NCI-H2227 treated with DMSO at 0.1 percent for 48 hours (cell line): Measurements from ENCODE around the gene RABL2B.

Experiments used
- DNase-seq: peaks from one replicate; lab custom pipeline; 2025; lab: John Stamatoyannopoulos, UW

The RABL2B gene

DNA sequence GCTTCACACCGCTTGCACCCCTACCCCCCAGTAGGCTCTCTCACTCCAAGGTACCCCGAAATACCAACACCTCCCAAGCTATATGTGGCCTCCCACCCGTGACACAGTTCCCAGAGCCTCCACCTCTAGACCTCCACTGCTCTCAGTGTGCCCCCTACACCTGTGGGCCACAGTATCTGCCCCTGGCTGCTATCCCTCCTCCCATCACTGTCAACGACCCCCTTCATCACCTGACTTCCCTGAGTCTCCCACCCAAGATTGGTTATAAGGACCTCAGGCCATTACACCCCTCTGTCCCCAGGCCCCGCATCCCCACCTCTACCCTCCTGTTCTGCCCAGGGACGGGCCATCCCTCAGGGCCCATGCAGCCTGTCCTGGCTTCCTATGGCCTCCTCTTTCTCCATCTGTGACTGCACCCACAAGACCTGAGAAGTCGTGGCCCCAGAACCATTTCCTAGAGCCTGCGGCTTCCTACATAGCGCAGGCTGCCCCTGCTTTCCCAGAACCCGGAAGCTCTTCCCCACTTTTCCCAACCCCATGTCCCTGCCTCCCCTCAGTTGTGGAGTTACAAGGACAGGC is 44.7 kb downstream of the RABL2B start:
- DNase-seq, result no peak

DNA sequence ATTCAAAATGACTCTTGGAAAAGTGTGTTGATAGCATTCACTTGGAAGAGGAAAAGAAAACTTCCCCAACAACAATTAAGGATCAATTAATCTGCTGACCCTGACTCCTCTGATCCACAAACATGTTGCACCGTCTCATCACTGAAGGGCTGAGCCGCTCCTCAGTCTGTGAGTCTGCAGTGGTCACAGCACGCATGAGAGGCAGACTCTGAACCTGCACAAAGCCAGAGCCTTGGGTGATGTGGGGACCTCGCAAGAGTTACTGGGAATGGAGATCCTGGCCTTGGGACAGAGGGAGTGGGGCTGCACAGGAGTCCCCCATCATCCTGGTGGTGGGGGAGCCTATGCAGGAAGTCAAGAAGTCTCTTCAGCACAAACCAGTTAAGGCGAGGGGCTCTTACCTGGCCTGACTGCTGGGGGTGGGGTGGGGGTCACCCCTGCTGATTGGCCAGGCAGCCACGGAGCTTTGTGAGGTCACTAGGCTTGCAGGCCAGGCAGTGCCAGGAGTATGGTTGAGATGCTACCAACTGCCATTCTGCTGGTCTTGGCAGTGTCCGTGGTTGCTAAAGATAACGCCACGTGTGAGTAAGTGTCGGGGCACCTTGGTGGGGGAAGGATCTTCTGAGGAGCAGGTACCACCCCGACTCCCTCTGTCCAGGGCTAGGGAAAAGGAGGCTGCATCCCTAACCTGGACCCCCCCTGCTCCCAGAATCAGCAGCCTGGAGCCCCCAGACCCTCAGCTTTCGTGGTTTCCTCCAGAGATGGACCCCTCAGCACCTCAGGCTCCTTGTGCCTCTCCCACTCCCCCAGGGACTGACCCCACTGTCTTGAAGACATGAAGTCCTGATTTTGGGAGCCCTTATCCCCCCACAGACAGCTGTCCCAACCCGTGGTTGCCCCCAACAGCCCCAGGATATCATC is 45.4 kb downstream of the RABL2B start, which contains the start of gene ACR:
Gene ACR (plus strand): TSS at position 477 of the 921 bp plus-strand sequence. CDS start 32 bp downstream, at position 509.
- no peak for DNase-seq

- DNase-seq, result no peak
Observed at GRCh38 chr22:50735739-50736030, 47.8 kb downstream of the RABL2B start.

- DNase-seq, result no peak
Observed at GRCh38 chr22:50734986-50735738, 48.3 kb downstream of the RABL2B start.

DNA sequence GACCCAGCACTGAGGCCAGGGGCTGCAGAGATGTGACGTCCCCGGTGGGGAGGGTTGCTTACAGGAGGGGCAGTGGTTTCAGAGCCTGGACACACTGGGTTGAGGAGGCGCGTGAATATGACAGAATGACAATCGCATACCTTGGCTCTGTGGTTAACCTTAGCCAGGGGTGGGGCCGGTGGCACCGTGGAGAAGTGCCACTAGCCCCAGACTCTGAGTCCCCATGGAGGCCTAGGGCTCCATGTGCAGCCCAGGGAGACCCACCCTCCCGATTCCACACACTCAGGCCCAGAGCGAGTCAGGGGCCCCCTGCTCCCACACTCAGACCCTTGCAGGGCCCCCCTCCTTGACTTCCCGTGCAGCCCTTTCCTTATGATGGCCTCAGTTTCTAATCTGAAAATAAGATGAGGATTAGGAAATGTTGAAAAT is 49.1 kb downstream of the RABL2B start:
- DNase-seq, result no peak

GRCh38 chr22:50733521-50734342 is 49.7 kb downstream of the RABL2B start:
- DNase-seq, result peak; percentile 26

- DNase-seq, result no peak
Observed at GRCh38 chr22:50732681-50733080, 50.8 kb downstream of the RABL2B start.

DNA sequence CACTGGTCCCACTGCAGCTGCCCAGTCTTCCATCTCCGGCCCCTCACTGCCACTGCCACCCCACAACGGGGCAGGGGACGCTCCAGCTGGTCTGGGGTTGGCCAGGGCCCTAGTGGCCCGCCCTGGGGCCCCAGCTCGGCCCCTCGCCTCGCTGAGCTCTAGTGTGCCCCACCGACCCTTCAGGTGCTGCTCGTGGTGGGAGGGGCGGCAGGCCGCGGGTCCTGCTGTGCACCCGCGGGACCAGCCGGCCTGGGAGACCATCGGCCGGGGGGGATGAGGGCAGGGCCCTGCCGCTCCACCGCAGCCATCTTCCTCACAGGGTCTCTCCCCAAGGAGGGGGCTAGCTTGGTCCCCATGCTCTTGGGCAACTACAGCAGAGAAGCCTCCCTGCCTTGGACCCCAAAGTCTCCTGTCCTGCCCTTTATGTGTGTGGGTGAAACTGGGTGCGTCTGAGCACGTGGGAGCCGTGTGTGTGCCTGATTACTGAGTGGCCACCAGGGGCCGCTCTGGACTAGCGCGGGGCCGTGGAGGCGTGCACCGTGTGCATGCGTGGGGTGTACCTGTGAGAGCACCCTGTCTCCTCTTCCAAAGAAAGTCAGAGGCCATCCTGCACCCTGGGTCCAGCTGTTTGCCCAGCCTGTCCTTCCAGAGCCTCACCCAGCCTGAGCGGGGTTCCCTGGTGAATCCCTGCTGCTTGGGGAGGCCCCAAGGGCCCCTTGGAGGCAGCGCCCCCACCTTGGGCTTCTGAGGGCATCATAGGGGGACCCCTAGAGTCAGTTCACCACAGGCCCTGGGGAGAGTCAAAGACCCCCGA is 51.4 kb downstream of the RABL2B start:
- no peak for DNase-seq

DNA sequence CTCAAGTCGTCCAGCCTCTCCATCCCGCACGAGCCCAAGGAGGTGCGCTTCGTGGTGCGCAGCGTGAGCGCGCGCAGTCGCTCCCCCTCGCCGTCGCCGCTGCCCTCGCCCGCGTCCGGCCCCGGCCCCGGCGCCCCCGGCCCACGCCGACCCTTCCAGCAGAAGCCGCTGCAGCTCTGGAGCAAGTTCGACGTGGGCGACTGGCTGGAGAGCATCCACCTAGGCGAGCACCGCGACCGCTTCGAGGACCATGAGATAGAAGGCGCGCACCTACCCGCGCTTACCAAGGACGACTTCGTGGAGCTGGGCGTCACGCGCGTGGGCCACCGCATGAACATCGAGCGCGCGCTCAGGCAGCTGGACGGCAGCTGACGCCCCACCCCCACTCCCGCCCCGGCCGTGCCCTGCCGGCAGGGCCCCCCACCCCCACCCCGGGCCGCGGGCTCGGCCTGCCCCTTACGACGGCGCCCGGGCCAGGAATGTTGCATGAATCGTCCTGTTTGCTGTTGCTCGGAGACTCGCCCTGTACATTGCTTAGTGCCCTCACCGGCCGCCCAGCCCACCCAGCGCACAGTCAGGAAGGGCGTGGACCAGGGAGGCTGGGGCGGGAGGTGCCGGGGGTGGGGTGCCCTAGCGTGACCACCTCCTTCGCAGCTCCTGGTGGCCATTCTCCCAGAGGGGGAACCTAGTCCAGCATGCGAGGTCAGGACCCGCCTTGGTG is 52.3 kb downstream of the RABL2B start:
- no peak for DNase-seq

DNA sequence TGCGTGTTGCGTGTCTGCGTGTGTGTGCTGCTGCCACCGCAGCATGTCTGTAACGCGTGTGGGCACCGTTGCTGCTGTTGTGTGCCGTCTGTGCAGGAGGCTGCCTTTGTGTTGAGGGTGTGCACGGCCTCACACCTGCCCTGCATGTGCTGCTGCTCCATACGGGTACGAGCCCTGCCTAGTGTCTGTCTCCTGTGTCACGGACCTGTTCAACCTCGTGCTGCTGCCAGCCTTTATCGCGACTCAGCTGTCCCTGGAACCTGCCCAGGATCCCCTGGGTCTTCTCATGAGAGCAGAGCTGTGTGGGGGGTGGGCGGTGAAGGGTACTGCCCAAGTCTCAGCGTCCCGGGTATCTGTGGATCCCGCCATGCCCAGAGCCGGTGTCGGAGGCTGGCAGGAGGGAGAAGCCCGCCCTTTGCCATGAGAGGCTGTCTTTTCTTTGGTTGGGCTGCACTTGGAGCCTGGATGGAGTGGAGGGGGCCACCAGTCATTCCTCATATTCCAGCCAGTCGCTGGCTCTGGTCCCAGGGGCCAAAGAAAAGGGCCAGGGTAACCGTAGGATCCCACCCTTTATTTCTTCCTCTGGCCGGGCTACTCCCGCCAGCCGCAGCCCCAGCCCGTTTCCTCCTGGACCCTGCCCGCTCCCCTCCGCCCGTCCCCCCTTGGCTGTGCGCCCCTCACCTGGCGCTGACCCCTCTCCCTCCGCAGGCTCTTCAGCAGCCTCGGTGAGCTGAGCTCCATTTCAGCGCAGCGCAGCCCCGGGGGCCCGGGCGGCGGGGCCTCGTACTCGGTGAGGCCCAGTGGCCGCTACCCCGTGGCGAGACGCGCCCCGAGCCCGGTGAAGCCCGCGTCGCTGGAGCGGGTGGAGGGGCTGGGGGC is 53.2 kb downstream of the RABL2B start:
- DNase-seq, result no peak

DNA sequence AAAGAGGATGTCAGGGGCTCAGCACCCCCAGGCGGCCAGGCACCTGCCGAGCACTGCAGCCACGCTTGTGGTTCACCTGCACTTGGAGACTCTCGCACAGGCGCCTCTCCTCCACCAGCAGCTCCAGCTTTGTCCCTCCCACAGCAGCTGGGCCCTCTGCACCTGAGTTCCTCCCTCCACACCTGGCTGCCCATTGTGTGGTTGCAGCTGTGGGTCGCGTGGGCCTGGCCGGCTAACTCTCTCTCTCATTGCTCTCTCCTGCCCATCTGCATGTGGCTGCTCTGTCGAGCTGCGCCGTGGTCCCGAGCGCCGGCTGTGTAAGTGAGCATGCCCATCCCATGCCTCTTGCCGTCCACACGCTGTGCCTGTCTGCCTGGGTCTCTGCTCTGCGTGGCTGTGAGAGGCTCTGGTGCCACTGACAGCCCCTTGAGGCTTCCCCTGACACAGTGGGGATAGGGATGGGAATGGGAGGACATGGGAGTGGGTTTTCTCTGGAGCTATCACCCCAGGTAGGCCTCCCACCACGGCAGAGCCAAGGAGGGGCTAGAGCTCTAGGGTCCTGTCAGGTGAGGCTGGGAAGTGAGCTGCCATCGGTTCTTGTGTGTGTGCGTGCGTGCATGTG is 53.9 kb downstream of the RABL2B start:
- DNase-seq, result no peak

DNA sequence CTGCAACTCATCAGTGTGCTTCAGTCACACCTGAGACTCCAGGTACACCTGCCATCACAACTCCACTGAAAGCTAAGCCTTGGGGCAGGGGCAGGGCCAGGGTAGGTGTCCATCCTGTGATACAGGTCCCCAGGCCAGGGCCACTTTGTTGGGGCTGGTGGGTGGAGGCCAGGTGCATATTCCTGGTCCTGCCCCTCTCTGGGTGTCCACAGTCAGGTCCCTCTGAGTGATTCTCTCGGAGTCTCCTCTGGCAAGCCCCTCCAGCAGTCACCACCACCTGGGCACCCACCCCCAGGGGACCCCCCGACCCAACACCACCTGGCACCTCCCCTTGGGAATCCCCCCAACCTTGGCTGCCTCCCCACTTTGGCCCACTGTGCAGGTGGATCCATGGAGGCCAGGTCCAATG is 54.9 kb downstream of the RABL2B start:
- DNase-seq, result no peak

- DNase-seq, result no peak
Observed at GRCh38 chr22:50727678-50728522, 55.5 kb downstream of the RABL2B start.

DNA sequence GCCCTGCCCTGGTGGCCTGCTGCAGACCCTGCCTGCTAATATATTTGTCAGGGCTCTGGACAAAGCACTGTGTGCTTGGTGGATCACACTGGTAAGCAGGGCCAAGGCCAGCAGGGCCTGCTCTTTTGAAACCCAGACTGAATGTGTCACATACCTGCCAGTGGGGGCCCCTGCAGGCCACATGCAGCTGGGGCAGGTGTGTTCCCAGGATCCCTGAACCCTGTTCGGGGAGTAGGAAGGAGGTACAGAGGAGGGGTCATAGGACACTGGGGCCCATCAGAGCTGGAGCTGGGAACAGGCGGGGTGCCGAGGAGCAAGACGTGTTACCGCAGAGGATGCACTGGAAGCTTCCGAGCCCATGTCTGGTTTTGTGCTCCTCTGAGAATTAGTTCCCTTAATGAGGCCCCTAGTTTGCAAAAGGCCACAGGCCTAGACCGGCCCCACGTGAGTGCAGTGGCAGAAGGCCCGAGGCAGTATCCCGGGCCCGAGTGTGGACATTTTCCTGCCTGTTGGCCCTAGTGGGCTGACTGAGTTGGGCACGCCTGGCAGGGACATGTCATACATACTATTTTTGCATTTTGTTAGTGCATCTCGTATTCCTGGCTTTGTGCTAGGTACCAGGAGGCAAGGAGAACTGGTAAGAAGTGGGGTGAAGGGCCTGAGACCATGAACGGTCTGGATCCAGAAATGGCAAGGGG is 56.6 kb downstream of the RABL2B start:
- no peak for DNase-seq

GRCh38 chr22:50725597-50725996 is 57.8 kb downstream of the RABL2B start:
- no peak for DNase-seq

GRCh38 chr22:50724616-50725015 is 58.8 kb downstream of the RABL2B start:
- DNase-seq, result no peak

GRCh38 chr22:50723991-50724390 is 59.4 kb downstream of the RABL2B start:
- DNase-seq, result no peak
